ENCODE data around the gene EVI5.

EVI5 gene

GRCh38 chr1:92484472-92485380, 300.2 kb downstream of the EVI5 start:
- Histone ChIP-seq H3K36me3 (ENCODE audit: insufficient read depth, low read length) (peaks cover 48% of the 10 kb centered on the region), H3K4me1 (ENCODE audit: insufficient read depth, low read length) (peaks cover 47% of the 10 kb centered on the region), H4K20me1 (ENCODE audit: insufficient read depth, low read length) (peaks cover 17% of the 10 kb centered on the region; the same call in 1 of the 2 replicates), H3K9ac (ENCODE audit: low read depth, low read length) (peak overlapping the region; percentile 98), H3K27me3 (ENCODE audit: insufficient read depth, low read length, poor library complexity) (no peaks in the 10 kb centered on the region), H3K79me2 (ENCODE audit: insufficient read depth, low read length) (peaks cover 53% of the 10 kb centered on the region), H3K27ac (ENCODE audit: low read length) (peak overlapping the region; percentile 98), H2AFZ (ENCODE audit: low read depth, low read length) (peak overlapping the region; percentile 46), H3K9me3 (ENCODE audit: insufficient read depth, low read length, severe bottlenecking) (no peaks in the 10 kb centered on the region), H3K4me3 (ENCODE audit: low read depth in 1 of 2, low read length in 2 of 2) (peak overlapping the region; percentile 71 to 74), H3K4me2 (ENCODE audit: insufficient read depth, low read length) (peak overlapping the region; percentile 68)
- TF ChIP-seq EZH2 (IDR thresholded peaks at IDR 0.05; ENCODE audit: borderline replicate concordance, low read depth, low read length, severe bottlenecking) (no peak), CTCF (IDR thresholded peaks at IDR 0.05; ENCODE audit: borderline replicate concordance, extremely low read depth, low read length, poor library complexity, severe bottlenecking) (peak; percentile 60)
- peak; percentile 47 for ATAC-seq (ENCODE audit: insufficient read depth, low read depth)
- DNase-seq, result peak; percentile 90

- no peaks in the 10 kb centered on the region for H3K27me3 ChIP-seq (ENCODE audit: insufficient read depth, low read length, poor library complexity)
- peak overlapping the region; percentile 68 for H3K4me2 ChIP-seq (ENCODE audit: insufficient read depth, low read length)
- ATAC-seq (ENCODE audit: insufficient read depth, low read depth) (peak; percentile 51), DNase-seq (peak; percentile 91)
- peak overlapping the region; percentile 98 for H3K27ac ChIP-seq (ENCODE audit: low read length)
- peak overlapping the region; percentile 46; the same call in 1 of the 2 replicates for H2AFZ ChIP-seq (ENCODE audit: low read depth, low read length)
- TF ChIP-seq EZH2 (IDR thresholded peaks at IDR 0.05; ENCODE audit: borderline replicate concordance, low read depth, low read length, severe bottlenecking), result no peak
- TF ChIP-seq CTCF (IDR thresholded peaks at IDR 0.05; ENCODE audit: borderline replicate concordance, extremely low read depth, low read length, poor library complexity, severe bottlenecking), result no peak
- no peaks in the 10 kb centered on the region for H3K9me3 ChIP-seq (ENCODE audit: insufficient read depth, low read length, severe bottlenecking)
- peak overlapping the region; percentile 98 for H3K9ac ChIP-seq (ENCODE audit: low read depth, low read length)
- H3K4me1 ChIP-seq (ENCODE audit: insufficient read depth, low read length), result peaks cover 56% of the 10 kb centered on the region
- H3K4me3 ChIP-seq (ENCODE audit: low read depth in 1 of 2, low read length in 2 of 2), result peak overlapping the region; percentile 71 to 74
- H4K20me1 ChIP-seq (ENCODE audit: insufficient read depth, low read length), result peaks cover 20% of the 10 kb centered on the region
- H3K79me2 ChIP-seq (ENCODE audit: insufficient read depth, low read length), result peaks cover 62% of the 10 kb centered on the region
- peaks cover 57% of the 10 kb centered on the region for H3K36me3 ChIP-seq (ENCODE audit: insufficient read depth, low read length)
Measured at GRCh38 chr1:92483610-92484471, 301.1 kb downstream of the EVI5 start.

GRCh38 chr1:92482665-92483609, 302.0 kb downstream of the EVI5 start:
- Histone ChIP-seq H3K4me2 (ENCODE audit: insufficient read depth, low read length) (peak overlapping the region; percentile 68), H3K9me3 (ENCODE audit: insufficient read depth, low read length, severe bottlenecking) (no peaks in the 10 kb centered on the region), H4K20me1 (ENCODE audit: insufficient read depth, low read length) (peaks cover 20% of the 10 kb centered on the region), H3K36me3 (ENCODE audit: insufficient read depth, low read length) (peaks cover 66% of the 10 kb centered on the region), H3K27ac (ENCODE audit: low read length) (peak overlapping the region; percentile 98), H2AFZ (ENCODE audit: low read depth, low read length) (peak overlapping the region; percentile 46; the same call in 1 of the 2 replicates), H3K79me2 (ENCODE audit: insufficient read depth, low read length) (peaks cover 70% of the 10 kb centered on the region), H3K27me3 (ENCODE audit: insufficient read depth, low read length, poor library complexity) (no peaks in the 10 kb centered on the region), H3K4me1 (ENCODE audit: insufficient read depth, low read length) (peaks cover 60% of the 10 kb centered on the region), H3K4me3 (ENCODE audit: low read depth in 1 of 2, low read length in 2 of 2) (peak overlapping the region; percentile 71 to 74; a peak in 3 of 4 replicates), H3K9ac (ENCODE audit: low read depth, low read length) (peak overlapping the region; percentile 98)
- DNase-seq, result peak; percentile 62
- no peak for TF ChIP-seq CTCF (IDR thresholded peaks at IDR 0.05; ENCODE audit: borderline replicate concordance, extremely low read depth, low read length, poor library complexity, severe bottlenecking)
- no peak for TF ChIP-seq EZH2 (IDR thresholded peaks at IDR 0.05; ENCODE audit: borderline replicate concordance, low read depth, low read length, severe bottlenecking)
- peak; percentile 11; the same call in 2 of the 3 replicates for ATAC-seq (ENCODE audit: insufficient read depth, low read depth)

Data from DND-41 (cell line).